NCI-H748 (cell line): Measurements from ENCODE around the gene NTN1.

Experiments
- DNase-seq: peaks from one replicate; lab custom pipeline; 2025; ENCODE audit not compliant: unreplicated experiment; lab: John Stamatoyannopoulos, UW

NTN1 gene

GRCh38 chr17:9268546-9268945 lies 247.2 kb downstream of the NTN1 start:
- DNase-seq, result no peak

GRCh38 chr17:9269350-9270035 lies 248.2 kb downstream of the NTN1 start:
- DNase-seq, result no peak

GRCh38 chr17:9270921-9271320 lies 249.6 kb downstream of the NTN1 start:
- DNase-seq, result no peak

GRCh38 chr17:9271989-9272388 lies 250.7 kb downstream of the NTN1 start:
- DNase-seq, result no peak

- no peak for DNase-seq
Measured at GRCh38 chr17:9272501-9273200, 251.3 kb downstream of the NTN1 start.

GRCh38 chr17:9273428-9274391 lies 252.4 kb downstream of the NTN1 start:
- DNase-seq, result no peak

GRCh38 chr17:9274973-9275372 lies 253.7 kb downstream of the NTN1 start:
- DNase-seq, result no peak

- no peak for DNase-seq
Measured at GRCh38 chr17:9279893-9280292, 258.6 kb downstream of the NTN1 start.

GRCh38 chr17:9283909-9284308 lies 262.6 kb downstream of the NTN1 start:
- no peak for DNase-seq

GRCh38 chr17:9284884-9285283 lies 263.6 kb downstream of the NTN1 start:
- no peak for DNase-seq

GRCh38 chr17:9285602-9286427 lies 264.5 kb downstream of the NTN1 start:
- no peak for DNase-seq

GRCh38 chr17:9286434-9286833 lies 265.1 kb downstream of the NTN1 start:
- no peak for DNase-seq

GRCh38 chr17:9287306-9287705 lies 266.0 kb downstream of the NTN1 start:
- DNase-seq, result no peak

GRCh38 chr17:9290226-9290613 lies 268.9 kb downstream of the NTN1 start:
- no peak for DNase-seq

GRCh38 chr17:9291912-9292560 lies 270.7 kb downstream of the NTN1 start:
- DNase-seq, result peak; percentile 37

GRCh38 chr17:9292561-9292941 lies 271.2 kb downstream of the NTN1 start:
- DNase-seq, result no peak
